CD4-positive, alpha-beta T cell treated with Interleukin-6 for 4 hours (primary cell): ENCODE data around the gene CHST5.
"Not testable (repeated sequence)": the region's sequence is repeated elsewhere in the genome, so short reads cannot be mapped to it uniquely, and the experiment has no call there.

Source experiments
- DNase-seq: peaks from one replicate; pipeline ENCODE4 v3.0.0-alpha.2; 2020; ENCODE audit warnings: mixed read lengths

CHST5 gene

DNA sequence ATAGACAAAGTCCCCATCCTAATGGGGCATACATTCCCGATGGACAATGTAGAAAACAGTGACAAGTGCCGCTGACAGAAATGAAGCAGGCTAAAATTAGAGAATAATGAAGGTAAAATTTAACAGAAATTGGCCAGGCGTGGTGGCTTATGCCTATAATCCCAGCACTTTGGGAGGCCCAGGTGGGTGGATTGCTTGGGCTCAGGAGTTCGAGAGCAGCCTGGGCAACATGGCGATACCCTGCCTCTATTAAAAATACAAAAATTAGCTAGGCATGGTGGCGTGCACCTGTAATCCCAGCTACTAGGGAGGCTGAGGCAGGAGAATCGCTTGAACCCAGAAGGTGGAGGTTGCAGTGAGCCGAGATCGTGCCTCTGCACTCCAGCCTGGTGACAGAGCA, 12.5 kb upstream of the CHST5 start:
- DNase-seq = not testable (repeated sequence)

GRCh38 chr16:75546293-75546692, 10.4 kb upstream of the CHST5 start:
- DNase-seq = no peak

DNA sequence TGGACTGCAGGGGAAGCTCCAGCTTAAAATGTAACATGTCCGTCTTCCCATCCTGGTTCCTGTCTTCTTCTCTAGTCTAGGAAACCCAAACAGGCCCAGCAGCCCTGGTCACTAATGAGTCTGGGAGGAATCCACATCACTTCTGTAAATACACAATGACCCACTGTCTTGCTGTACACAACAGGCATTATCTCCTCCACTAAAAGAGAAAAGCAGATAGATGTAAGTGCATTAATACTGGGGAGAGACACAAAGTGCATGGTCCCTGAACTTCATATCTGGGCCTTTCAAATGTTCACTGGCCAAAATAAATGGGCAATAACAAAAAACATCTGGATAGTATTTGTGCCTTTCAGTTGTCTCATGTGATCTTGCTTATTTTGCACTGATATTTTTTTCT, 10.0 kb upstream of the CHST5 start:
- DNase-seq = not testable (repeated sequence)

DNA sequence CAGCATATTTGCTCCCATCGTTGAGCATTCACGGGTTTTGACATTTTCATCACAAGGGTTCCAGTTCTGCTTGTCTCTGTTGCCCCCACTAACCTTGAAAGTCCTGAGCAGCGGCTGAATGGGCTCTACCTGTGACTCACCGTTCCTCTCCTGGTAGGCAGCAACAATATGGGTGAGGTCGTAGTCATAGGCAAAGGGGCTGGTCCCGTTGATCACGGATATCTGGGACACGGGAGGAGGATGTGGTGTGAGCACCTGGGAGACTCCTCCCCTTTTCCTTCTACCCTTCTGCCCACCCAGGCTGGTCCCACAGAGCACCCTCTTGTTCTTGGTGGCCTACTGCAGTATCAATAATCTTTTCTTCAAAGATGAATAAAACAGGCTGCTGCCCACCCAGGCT, 6.6 kb upstream of the CHST5 start:
- not testable (repeated sequence) for DNase-seq

- DNase-seq = no peak
Observed at GRCh38 chr16:75541236-75541635, 5.3 kb upstream of the CHST5 start.

- not testable (repeated sequence) for DNase-seq
Observed at GRCh38 chr16:75538882-75539565, 3.1 kb upstream of the CHST5 start.

DNA sequence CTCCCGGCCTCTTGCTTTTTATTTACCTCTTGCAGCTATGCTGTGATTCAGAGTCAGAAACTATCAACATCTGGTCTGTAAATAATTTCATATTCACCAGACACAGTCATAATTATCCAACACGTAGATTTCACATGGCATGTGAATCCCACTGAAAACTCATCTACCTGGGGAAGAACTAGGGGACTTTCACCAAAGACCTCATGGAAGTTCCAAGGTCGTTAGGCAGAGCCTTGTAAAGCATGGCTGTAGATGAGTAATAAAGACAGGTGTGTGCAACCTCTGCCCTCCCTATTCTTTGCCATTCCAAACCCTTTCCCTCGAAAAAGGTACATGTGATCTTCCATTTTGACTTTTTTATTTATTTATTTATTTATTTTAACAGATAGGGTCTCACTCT, 1.9 kb upstream of the CHST5 start:
- DNase-seq = no peak

- DNase-seq = no peak
Observed at GRCh38 chr16:75535211-75535843, 581 bp downstream of the CHST5 start.

GRCh38 chr16:75534560-75535205, 1.2 kb downstream of the CHST5 start:
- no peak for DNase-seq

DNA sequence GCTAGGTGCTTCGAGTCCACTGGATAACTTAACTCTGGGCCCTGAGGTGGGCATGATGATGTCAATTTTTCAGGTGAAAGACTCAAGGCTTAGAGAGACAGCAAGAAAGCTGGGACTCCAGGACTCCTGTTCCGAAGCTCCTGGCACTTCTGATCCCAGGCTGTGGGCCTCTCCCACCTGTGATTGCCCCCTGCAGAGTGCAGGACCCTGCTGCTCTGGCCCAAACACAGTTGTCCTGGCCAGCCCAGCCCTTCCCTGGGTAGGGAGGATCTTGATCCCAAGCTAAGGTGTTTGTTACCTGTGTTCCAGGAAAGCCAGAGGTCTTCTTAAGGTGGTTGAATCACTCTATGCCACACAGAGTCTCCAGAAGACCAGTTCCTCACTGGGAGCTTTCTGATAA, 3.1 kb downstream of the CHST5 start:
- no peak for DNase-seq

DNA sequence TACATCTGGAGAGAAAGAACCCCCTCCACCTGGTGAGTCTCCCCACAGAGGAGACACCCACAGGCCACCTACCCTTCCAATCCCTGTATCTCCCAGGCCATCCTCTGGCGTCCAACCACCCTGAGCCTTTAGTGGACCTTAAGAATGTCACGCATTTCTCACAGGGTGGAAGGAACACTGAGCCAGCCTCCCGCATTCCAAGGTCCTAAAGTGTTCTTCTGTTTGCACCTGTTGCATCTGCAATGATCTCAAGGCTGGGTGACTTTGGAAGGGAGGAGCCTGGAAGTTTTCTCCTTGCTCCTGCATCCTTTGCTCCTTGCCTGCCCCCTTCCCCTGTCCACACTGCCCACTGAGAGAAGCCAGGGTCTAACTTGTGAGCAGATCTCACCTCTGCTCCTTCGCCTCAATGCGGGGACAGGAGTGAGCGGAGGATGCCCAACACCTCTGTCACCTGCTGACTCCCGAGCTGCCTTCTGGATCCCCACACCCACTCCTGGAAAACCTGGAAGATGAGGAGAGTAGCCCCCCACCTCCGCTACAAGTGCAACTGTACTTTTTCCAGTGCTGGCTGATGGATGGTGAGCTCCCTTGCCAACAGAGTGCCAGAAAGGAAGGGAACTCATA, 3.7 kb downstream of the CHST5 start:
- no peak for DNase-seq

DNA sequence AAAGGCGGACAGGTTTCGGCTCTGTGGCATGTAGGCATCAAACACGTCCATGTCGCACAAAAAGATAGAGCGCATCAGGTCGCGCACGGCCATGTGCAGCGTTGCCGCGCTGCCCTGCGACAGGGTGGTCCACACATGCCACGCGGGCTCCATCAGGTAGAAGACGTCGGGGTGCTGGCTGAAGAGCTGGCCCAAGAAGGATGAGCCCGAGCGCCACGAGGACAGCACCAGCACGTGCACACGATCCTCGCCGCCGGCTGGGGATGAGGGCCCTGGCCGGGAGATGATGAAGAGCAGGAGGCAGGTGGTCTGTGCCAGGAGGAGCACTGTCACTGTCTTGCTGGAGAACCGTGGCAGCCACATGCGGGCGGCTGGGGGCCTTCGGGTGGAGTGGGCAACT, 5.9 kb downstream of the CHST5 start:
- no peak for DNase-seq

GRCh38 chr16:75529056-75529905, 6.6 kb downstream of the CHST5 start:
- no peak for DNase-seq

- no peak for DNase-seq
Observed at GRCh38 chr16:75527825-75528299, 8.0 kb downstream of the CHST5 start.

DNA sequence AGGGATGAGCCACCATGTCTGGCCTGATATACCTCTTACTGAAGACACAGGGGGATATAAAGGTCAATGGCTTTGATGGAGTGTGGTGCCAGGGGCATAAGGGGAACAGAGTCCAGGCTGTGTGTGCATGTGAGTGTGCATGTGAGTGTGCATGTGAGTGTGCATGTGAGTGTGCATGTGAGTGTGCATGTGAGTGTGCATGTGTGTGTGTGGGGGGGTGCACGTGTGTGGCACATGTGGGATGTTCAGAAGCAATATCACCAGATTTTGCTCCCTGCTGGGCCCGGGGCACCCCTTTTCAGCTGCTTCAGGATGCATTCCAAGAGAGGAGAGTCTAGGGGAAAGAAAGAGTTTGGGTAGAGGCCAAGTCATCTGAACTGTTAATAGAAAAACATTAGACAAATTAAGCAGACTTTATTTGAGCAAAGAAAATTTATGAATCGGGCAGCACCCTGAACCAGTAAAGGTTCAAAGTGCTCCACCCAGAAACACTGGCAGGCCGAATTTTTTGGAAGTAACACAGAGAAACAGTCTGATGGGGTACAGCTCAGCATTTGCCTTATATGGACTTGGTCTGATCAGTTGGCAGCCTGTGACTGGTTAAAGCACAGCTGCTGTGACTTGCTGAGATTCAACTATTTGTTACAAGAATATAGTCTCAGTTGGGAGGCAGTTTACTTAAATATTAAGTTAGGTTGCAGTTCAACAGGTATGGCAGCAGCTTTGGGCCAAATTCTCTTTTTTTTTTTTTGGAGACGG, 9.7 kb downstream of the CHST5 start:
- DNase-seq = no peak

DNA sequence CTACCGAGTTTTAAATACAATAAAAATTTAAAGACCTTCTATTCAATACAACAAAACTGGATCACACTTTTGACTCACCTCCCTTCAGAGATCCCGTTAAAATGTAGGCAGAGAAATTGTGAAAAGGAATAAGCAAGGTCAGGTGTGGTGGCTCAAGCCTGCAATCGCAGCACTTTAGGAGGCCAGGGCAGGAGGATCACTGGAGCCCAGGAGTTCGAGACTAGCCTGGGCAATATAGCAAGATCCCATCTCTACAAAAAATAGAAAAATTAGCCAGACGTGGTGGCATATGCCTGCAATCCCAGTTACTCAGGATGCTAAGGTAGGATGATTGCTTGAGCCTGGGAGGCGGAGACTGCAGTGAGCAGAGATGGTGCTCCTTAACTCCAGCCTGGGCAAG, 16.7 kb downstream of the CHST5 start:
- no peak for DNase-seq

GRCh38 chr16:75516189-75516966, 19.5 kb downstream of the CHST5 start:
- DNase-seq = peak; percentile 30

DNA sequence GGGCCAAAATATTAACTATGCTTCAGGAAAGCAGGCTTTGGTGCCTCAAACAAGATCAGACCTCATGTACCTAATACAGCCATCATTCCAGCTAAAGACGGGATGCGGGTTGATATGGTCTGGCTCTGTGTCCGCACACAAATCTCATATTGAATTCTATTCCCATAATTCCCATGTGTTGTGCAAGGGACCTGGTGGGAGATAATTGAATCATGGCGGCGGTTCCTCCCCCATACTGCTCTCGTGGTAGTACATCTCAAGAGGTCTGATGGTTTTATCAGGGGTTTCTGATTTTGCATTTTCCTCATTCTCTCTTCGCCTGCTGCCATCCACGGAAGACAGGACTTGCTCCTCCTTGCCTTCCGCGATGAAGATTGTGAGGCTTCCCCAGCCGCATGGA, 21.6 kb downstream of the CHST5 start:
- DNase-seq = no peak

GRCh38 chr16:75506574-75506973, 29.3 kb downstream of the CHST5 start:
- no peak for DNase-seq

DNA sequence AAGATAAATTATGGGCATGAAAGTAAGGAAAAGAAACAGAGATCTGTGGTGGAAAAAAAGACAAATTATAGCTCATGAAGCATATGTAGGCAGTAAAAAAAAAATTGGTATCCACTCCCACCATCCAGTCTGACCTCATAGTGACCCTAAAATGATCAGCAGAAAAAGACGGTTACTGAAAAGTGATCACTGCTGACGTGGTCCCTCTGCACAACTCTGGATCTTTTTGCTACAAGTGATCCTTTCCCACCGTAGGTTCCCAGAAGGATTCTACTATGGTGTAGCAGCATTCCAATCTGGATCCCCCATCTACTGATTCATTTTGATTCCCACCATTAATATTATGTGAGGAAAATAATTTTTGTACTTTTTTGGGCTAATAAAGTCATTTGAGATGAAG, 29.8 kb downstream of the CHST5 start:
- DNase-seq = no peak

GRCh38 chr16:75503801-75504200, 32.1 kb downstream of the CHST5 start:
- no peak for DNase-seq
